Omental fat pad (tissue), 4 donors: Measurements from ENCODE around the gene C20orf202. TPM values are rescaled to one million over a fixed set of nuclear protein-coding genes. Genes with fewer than 3 reads are reported as not detected.

Experiments used
- total RNA-seq, 4 donors: library from RNA; depleted of rRNA; stranded (reverse); fragments of >200 nt; gene quantifications; one replicate each; pipeline ENCODE4 v1.1.0, GENCODE V29; 2016

Gene C20orf202
- total RNA-seq, 4 donors from 2014 or later: 0.28 to 2.0 (median 0.38) TPM; not detected in 1

Other genes starting within 250 kb of the C20orf202 start
- not detected for gene RSPO4, start 201.1 kb upstream of the C20orf202 start, total RNA-seq
- gene PSMF1, start 84.9 kb upstream of the C20orf202 start, total RNA-seq: 100 to 1,000 TPM in 1 of 4 donors, 10 to 100 TPM in 3; 60.9 to 140 (median 74.6) TPM
- 1 to 10 TPM in 2 of 4 donors, not detected in 2; 1.7 to 2.8 TPM for gene TMEM74B, start 18.5 kb upstream of the C20orf202 start, total RNA-seq
- not detected for gene RAD21L1, start 22.6 kb downstream of the C20orf202 start, total RNA-seq
- gene SNPH, start 62.8 kb downstream of the C20orf202 start, total RNA-seq: 1 to 10 TPM; 2.0 to 3.9 (median 2.5) TPM
- 10 to 100 TPM in 2 of 4 donors, 1 to 10 TPM in 2; 7.7 to 18.0 (median 9.8) TPM for gene SDCBP2, start 125.7 kb downstream of the C20orf202 start, total RNA-seq
- 100 to 1,000 TPM; 204 to 275 (median 241) TPM for gene FKBP1A, start 189.6 kb downstream of the C20orf202 start, total RNA-seq